ENCODE data around the gene GPATCH2L.

GPATCH2L gene

GRCh38 chr14:76253111-76253510 is 101.4 kb downstream of the GPATCH2L start:
- Histone ChIP-seq H3K9me3 (ENCODE audit: low read length) (no peaks in the 10 kb centered on the region), H3K79me2 (ENCODE audit: insufficient read depth, low read length) (no peaks in the 10 kb centered on the region), H4K20me1 (ENCODE audit: insufficient read depth, low read length) (no peaks in the 10 kb centered on the region), H3F3A (ENCODE audit: insufficient read depth, low read length) (no peaks in the 10 kb centered on the region), H3K27me3 (ENCODE audit: insufficient read depth, low read length) (no peaks in the 10 kb centered on the region; the same call in 1 of the 2 replicates), H3K36me3 (ENCODE audit: insufficient read depth, low read length) (no peaks in the 10 kb centered on the region), H3K9me2 (ENCODE audit: low read depth, low read length) (no peaks in the 10 kb centered on the region), H3K27ac (ENCODE audit: low read depth, low read length, poor library complexity, severe bottlenecking) (no peak overlapping the region), H3K4me3 (ENCODE audit: low read depth, low read length, poor library complexity, severe bottlenecking) (no peak overlapping the region), H3K9ac (ENCODE audit: low read length) (no peak overlapping the region), H2AFZ (ENCODE audit: low read length) (no peak overlapping the region), H3K4me1 (ENCODE audit: insufficient read depth, low read length, severe bottlenecking) (no peaks in the 10 kb centered on the region), H3K4me2 (ENCODE audit: low read length) (no peak overlapping the region)
- no peak for TF ChIP-seq CTCF (IDR thresholded peaks at IDR 0.05; ENCODE audit: low read length)
- no peak for TF ChIP-seq EZH2 (IDR thresholded peaks at IDR 0.05; ENCODE audit: borderline replicate concordance, low read length)

DNA sequence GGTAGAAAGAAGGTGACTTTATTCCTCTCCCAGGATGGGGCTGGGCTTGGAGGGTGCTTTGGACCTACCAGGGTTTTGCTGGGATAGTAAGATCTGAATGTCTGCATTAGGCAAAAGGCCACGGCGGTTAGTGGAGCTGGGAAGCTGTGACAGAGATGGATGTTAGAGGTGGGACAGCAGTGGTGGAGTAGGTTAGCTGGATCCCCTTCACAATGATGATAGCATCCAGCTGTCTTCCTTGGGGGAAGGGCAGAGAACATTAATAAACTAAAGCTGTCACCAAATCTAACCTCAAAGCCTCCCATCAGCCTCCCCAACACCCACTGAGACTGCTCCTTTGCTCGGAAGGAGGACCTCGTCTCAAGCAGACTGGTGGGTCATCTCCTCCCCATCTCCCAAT is 104.8 kb downstream of the GPATCH2L start:
- Histone ChIP-seq H3K27me3 (ENCODE audit: insufficient read depth, low read length) (no peaks in the 10 kb centered on the region; the same call in 1 of the 2 replicates), H3K4me3 (ENCODE audit: low read depth, low read length, poor library complexity, severe bottlenecking) (no peak overlapping the region), H3K4me2 (ENCODE audit: low read length) (no peak overlapping the region), H2AFZ (ENCODE audit: low read length) (no peak overlapping the region), H3K9me2 (ENCODE audit: low read depth, low read length) (no peaks in the 10 kb centered on the region), H3K79me2 (ENCODE audit: insufficient read depth, low read length) (no peaks in the 10 kb centered on the region), H3K9me3 (ENCODE audit: low read length) (no peaks in the 10 kb centered on the region), H3K9ac (ENCODE audit: low read length) (no peak overlapping the region), H3K27ac (ENCODE audit: low read depth, low read length, poor library complexity, severe bottlenecking) (no peak overlapping the region), H3F3A (ENCODE audit: insufficient read depth, low read length) (no peaks in the 10 kb centered on the region), H4K20me1 (ENCODE audit: insufficient read depth, low read length) (no peaks in the 10 kb centered on the region), H3K4me1 (ENCODE audit: insufficient read depth, low read length, severe bottlenecking) (no peaks in the 10 kb centered on the region), H3K36me3 (ENCODE audit: insufficient read depth, low read length) (no peaks in the 10 kb centered on the region)
- TF ChIP-seq CTCF (IDR thresholded peaks at IDR 0.05; ENCODE audit: low read length) (no peak), EZH2 (IDR thresholded peaks at IDR 0.05; ENCODE audit: borderline replicate concordance, low read length) (no peak)

DNA sequence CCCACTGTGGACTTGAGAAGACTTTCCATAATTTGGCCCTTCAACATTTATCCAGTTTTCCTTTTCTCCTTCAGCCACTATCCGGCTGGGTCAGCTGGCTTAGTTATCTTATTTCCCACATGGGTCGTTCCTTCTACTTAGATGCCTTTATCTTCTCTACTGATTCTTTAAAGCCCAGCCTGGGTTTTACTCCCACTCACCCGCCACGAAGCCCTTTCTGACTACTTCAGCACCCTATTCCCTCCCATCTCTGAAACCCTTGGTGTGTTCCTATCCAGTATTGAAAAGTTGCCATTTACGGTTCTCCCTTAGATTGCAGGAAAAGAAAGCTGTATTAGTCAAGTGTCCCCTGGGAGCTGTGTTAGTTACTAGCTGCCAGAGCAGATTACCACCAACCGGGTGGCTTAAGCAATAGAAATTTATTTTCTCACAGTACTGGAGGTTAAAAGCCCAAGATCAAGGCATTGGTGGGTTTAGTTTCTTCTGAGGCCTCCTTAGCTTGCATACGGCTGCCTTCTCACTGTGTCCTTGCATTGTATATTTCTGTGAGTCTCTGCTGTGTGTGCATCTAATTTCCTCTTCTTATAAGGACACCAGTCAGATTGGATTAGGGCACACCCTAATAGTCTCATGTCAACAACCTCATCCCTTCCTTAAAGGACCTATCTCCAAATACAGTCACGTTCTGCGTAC is 105.5 kb downstream of the GPATCH2L start:
- no peak for TF ChIP-seq EZH2 (IDR thresholded peaks at IDR 0.05; ENCODE audit: borderline replicate concordance, low read length)
- no peak for TF ChIP-seq CTCF (IDR thresholded peaks at IDR 0.05; ENCODE audit: low read length)
- no peak overlapping the region for H3K27ac ChIP-seq (ENCODE audit: low read depth, low read length, poor library complexity, severe bottlenecking)
- H3K4me2 ChIP-seq (ENCODE audit: low read length) = no peak overlapping the region

More for the DNA sequence above, 105.5 kb downstream of the GPATCH2L start:
- H3F3A ChIP-seq (ENCODE audit: insufficient read depth, low read length) = no peaks in the 10 kb centered on the region
- no peaks in the 10 kb centered on the region; the same call in 1 of the 2 replicates for H3K27me3 ChIP-seq (ENCODE audit: insufficient read depth, low read length)
- H3K4me1 ChIP-seq (ENCODE audit: insufficient read depth, low read length, severe bottlenecking) = no peaks in the 10 kb centered on the region
- H3K79me2 ChIP-seq (ENCODE audit: insufficient read depth, low read length) = no peaks in the 10 kb centered on the region
- H4K20me1 ChIP-seq (ENCODE audit: insufficient read depth, low read length) = no peaks in the 10 kb centered on the region
- H3K36me3 ChIP-seq (ENCODE audit: insufficient read depth, low read length) = no peaks in the 10 kb centered on the region
- H3K9me2 ChIP-seq (ENCODE audit: low read depth, low read length) = no peaks in the 10 kb centered on the region
- no peaks in the 10 kb centered on the region for H3K9me3 ChIP-seq (ENCODE audit: low read length)
- H3K4me3 ChIP-seq (ENCODE audit: low read depth, low read length, poor library complexity, severe bottlenecking) = no peak overlapping the region
- H2AFZ ChIP-seq (ENCODE audit: low read length) = no peak overlapping the region
- H3K9ac ChIP-seq (ENCODE audit: low read length) = no peak overlapping the region

All from OCI-LY1 (cell line).